Nephron progenitor cell (in vitro differentiated cells): ENCODE results near the gene FRG2.
"Not testable (repeated sequence)": the region's sequence is repeated elsewhere in the genome, so short reads cannot be mapped to it uniquely, and the experiment has no call there.

Experiments used
- DNase-seq: peaks from one replicate; pipeline ENCODE4 v3.0.0; 2021
- H3K27ac Mint-ChIP-seq: 2 replicates; pipeline ENCODE4 v1.8.0; 2021; ENCODE audit warnings: mild to moderate bottlenecking, moderate library complexity, mixed read lengths
- H3K27me3 Mint-ChIP-seq: 2 replicates; pipeline ENCODE4 v1.8.0; 2021; ENCODE audit warnings: mild to moderate bottlenecking, low read depth, mixed read lengths; ENCODE audit not compliant: poor library complexity
- H3K36me3 Mint-ChIP-seq: 2 replicates; pipeline ENCODE4 v1.8.0; 2021; ENCODE audit warnings: low read depth, mixed read lengths
- H3K4me1 Mint-ChIP-seq: 2 replicates; pipeline ENCODE4 v1.8.0; 2021; ENCODE audit warnings: mixed read lengths
- H3K4me3 Mint-ChIP-seq: 2 replicates; pipeline ENCODE4 v1.8.0; 2021; ENCODE audit warnings: mild to moderate bottlenecking, moderate library complexity, mixed read lengths
- H3K9me3 Mint-ChIP-seq: 2 replicates; pipeline ENCODE4 v1.8.0; 2021; ENCODE audit warnings: mild to moderate bottlenecking, moderate library complexity, mixed read lengths
- CTCF ChIP-seq: fragments of 200-600 bp; sonication (generic); IDR thresholded peaks from 2 replicates; pipeline ENCODE4 v1.5.0; 2021; ENCODE audit warnings: antibody characterized with exemption

FRG2 gene

GRCh38 chr4:190020790-190021717 is 6.0 kb downstream of the FRG2 start:
- H3K27me3 Mint-ChIP-seq, result peaks cover 17% of the 10 kb centered on the region
- no peaks in the 10 kb centered on the region for H3K4me1 Mint-ChIP-seq
- H3K36me3 Mint-ChIP-seq, result peaks cover 10% of the 10 kb centered on the region
- peaks cover 45% of the 10 kb centered on the region for H3K9me3 Mint-ChIP-seq
- no peak overlapping the region for H3K4me3 Mint-ChIP-seq
- no peak for TF ChIP-seq CTCF
- no peak for DNase-seq
- no peak overlapping the region for H3K27ac Mint-ChIP-seq

- H3K4me3 Mint-ChIP-seq, DNase-seq, H3K27ac Mint-ChIP-seq, H3K4me1 Mint-ChIP-seq: not testable (repeated sequence)
- Mint-ChIP-seq H3K9me3 (peaks cover 52% of the 10 kb centered on the region), H3K36me3 (peaks cover 10% of the 10 kb centered on the region), H3K27me3 (peaks cover 17% of the 10 kb centered on the region)
Observed at GRCh38 chr4:190019859-190020463, 7.1 kb downstream of the FRG2 start.

GRCh38 chr4:190019023-190019858 is 7.8 kb downstream of the FRG2 start:
- Mint-ChIP-seq H3K36me3 (peaks cover 10% of the 10 kb centered on the region), H3K4me3 (no peak overlapping the region), H3K9me3 (peaks cover 57% of the 10 kb centered on the region), H3K4me1 (no peaks in the 10 kb centered on the region), H3K27me3 (peaks cover 17% of the 10 kb centered on the region), H3K27ac (no peak overlapping the region)
- no peak for DNase-seq
- TF ChIP-seq CTCF, result no peak

DNA sequence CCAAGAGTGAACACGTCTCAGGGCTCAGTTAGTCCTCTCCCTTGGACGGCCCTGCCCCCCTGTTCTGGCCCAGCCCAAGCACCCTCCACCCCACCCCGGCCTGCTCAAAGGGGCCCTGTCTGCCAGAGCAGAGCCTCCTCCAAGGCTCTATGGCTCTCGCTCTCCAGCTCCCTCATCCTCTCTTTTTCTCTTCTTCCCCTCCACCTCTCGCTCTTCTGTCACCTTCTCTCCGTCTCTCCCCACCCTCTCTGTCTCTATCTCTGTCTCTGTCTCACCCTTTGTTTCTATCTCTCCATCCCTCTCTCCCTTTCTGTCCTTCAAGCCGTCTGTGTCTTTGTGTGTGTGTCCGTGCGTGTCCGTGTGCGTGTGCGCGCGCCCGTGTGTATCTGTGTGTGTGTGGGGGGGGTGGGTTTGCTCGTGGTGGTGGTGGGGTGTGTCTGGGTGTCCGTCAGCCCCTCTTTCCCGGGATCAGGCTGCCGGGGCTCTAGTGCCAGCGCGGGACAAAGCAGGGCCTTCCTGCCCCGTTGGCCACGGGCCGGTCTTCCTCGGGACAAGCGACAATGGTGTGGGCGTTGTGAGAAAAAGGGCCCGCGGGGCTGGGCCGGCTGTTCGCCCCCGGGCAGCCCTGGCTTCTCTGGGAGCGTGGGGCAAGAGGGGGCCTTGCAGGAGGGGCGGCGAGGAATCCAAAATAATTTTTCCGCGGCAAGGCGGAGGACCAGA is 8.7 kb downstream of the FRG2 start:
- TF ChIP-seq CTCF, result no peak

DNA sequence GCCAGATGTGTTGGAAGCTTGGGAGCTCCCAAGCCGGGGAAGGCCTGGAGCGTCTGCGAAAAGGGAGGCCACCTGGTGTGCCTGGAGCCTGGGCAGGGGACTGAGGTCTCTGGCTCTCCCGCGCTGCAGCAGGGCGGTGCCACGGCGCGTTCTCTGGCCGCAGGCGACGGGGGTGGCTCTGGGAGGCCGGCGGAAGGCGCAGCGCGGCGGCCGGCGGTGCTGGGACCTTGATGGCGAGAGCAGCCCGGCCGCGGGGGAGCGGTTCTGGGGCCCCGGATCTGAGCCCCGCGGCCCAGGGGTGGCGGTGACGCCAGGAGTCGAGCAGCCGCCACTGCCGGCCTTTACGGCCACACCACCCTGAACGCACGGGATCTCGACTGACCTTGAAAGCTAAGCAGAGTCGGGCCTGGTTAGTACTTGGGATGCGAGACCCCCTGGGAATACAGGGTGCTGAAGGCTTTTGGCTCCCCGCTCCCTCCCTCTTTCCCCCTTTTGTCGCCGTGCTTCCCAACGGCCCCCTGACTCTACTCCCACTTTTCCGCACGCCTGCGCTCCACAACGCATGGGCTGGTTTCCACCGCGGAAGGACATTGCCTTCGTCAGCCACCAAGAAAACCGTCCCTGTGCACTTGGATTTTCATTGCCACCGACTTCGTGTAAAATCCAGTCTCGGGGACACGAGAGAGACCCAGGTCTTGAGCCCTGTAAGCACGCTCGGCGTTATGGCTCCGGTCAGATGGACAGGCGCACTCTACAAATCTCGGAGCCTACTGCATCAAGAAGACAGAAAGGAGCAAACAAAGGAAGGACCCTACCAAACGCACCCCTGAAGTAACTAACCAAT is 9.5 kb downstream of the FRG2 start:
- DNase-seq, result no peak
- TF ChIP-seq CTCF, result no peak

More for the DNA sequence above, 8.7 kb downstream of the FRG2 start:
- H3K4me3 Mint-ChIP-seq, result no peak overlapping the region
- no peaks in the 10 kb centered on the region for H3K4me1 Mint-ChIP-seq
- peaks cover 10% of the 10 kb centered on the region for H3K36me3 Mint-ChIP-seq
- H3K27ac Mint-ChIP-seq, result no peak overlapping the region
- peaks cover 17% of the 10 kb centered on the region for H3K27me3 Mint-ChIP-seq
- no peak for DNase-seq
- peaks cover 66% of the 10 kb centered on the region for H3K9me3 Mint-ChIP-seq

More for the DNA sequence above, 9.5 kb downstream of the FRG2 start:
- peaks cover 10% of the 10 kb centered on the region for H3K36me3 Mint-ChIP-seq
- no peaks in the 10 kb centered on the region for H3K4me1 Mint-ChIP-seq
- no peak overlapping the region for H3K4me3 Mint-ChIP-seq
- no peak overlapping the region for H3K27ac Mint-ChIP-seq
- peaks cover 17% of the 10 kb centered on the region for H3K27me3 Mint-ChIP-seq
- H3K9me3 Mint-ChIP-seq, result peaks cover 74% of the 10 kb centered on the region
